DND-41 (cell line): ENCODE measurements around the gene PAPPA.

Experiments
- CTCF ChIP-seq: IDR thresholded peaks from 2 replicates; pipeline ENCODE4 v1.5.1; 2012; ENCODE audit warnings: borderline replicate concordance, low read length, moderate library complexity, mild to moderate bottlenecking; ENCODE audit not compliant: poor library complexity, severe bottlenecking; ENCODE audit errors: extremely low read depth
- EZH2 ChIP-seq: IDR thresholded peaks from 3 replicates; pipeline ENCODE4 v1.6.1; 2012; ENCODE audit warnings: borderline replicate concordance, low read depth, mild to moderate bottlenecking, moderate library complexity, low read length, inconsistent platforms; ENCODE audit not compliant: severe bottlenecking

- no peak for TF ChIP-seq CTCF
- no peak for TF ChIP-seq EZH2
Measured at GRCh38 chr9:116335392-116335791, 181.8 kb downstream of the PAPPA start.
